ENCODE data around the gene ETS1.

Gene ETS1

DNA sequence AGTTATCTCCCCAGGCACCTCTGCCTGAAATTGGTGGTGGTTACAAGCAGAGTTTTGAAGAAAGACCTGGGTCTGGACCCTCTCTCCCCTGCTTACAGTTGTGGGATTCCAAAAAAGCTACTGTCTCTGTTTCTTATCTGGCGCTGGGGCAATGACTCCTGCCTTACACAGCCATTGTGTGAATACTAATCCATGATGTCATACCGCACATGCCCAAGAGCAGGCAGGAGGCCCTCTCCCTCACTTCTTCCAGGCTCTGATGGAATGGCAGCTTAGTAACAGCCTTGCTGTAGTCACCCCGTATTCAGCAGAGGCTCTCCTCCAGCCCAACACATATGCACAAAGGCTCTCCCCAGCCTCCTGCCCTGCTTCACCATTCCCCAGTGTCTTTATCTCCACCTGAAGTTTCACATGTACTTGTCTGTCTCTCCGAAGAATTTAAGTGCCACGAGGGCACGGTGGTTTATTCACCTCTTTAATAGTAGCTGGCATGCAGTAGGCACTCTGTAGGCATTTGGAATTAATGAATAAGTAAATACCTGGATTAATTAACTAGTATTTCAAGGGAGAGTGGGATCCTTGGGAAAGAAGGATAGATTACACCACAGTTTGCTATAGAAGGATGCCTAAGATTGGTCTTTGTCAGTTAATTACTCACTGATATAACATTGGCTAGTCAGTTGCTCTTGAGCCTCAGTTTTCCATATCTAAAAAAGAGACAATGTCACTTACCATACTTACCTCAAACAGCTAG, 165.6 kb downstream of the ETS1 start:
- no peak for TF ChIP-seq CTCF (IDR thresholded peaks at IDR 0.05; ENCODE audit: poor library complexity, severe bottlenecking)
- no peaks in the 10 kb centered on the region for H3K27me3 ChIP-seq (ENCODE audit: insufficient read depth, poor library complexity, severe bottlenecking)
- no peak overlapping the region for H3K4me3 ChIP-seq (ENCODE audit: severe bottlenecking)
- H3K4me1 ChIP-seq (ENCODE audit: insufficient read depth, poor library complexity, severe bottlenecking): peaks cover 12% of the 10 kb centered on the region
- ATAC-seq (ENCODE audit: low read depth) (no peak), DNase-seq (ENCODE audit: low spot score) (no peak)
- no peak overlapping the region for H3K27ac ChIP-seq (ENCODE audit: poor library complexity, severe bottlenecking)
- H3K9me3 ChIP-seq (ENCODE audit: severe bottlenecking): no peaks in the 10 kb centered on the region
- no peaks in the 10 kb centered on the region for H3K36me3 ChIP-seq (ENCODE audit: low read depth)

DNA sequence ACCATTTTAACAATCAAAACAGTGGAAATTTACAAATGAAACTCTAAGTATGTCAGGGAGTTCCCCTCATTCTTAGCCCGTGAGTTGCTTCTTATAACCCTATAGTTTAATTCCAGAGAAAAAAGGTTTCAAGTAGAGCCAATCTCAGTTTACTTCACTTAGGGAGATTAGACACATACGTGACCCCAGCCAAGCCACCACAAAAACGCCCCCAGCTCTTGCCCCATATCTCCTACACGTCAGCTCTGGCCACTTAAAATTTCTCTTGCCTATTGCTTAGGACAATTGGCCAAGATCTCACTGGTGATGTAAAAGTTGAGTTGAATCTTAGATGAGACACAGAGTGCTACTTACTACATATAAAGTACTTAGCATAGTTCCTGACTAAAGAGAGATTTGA, 166.4 kb downstream of the ETS1 start:
- no peak for TF ChIP-seq CTCF (IDR thresholded peaks at IDR 0.05; ENCODE audit: poor library complexity, severe bottlenecking)
- Histone ChIP-seq H3K9me3 (ENCODE audit: severe bottlenecking) (no peaks in the 10 kb centered on the region), H3K27ac (ENCODE audit: poor library complexity, severe bottlenecking) (no peak overlapping the region), H3K4me3 (ENCODE audit: severe bottlenecking) (no peak overlapping the region), H3K27me3 (ENCODE audit: insufficient read depth, poor library complexity, severe bottlenecking) (no peaks in the 10 kb centered on the region), H3K4me1 (ENCODE audit: insufficient read depth, poor library complexity, severe bottlenecking) (peaks cover 12% of the 10 kb centered on the region), H3K36me3 (ENCODE audit: low read depth) (no peaks in the 10 kb centered on the region)
- DNase-seq (ENCODE audit: low spot score): no peak
- no peak for ATAC-seq (ENCODE audit: low read depth)

- Histone ChIP-seq H3K27me3 (ENCODE audit: insufficient read depth, poor library complexity, severe bottlenecking) (no peaks in the 10 kb centered on the region), H3K27ac (ENCODE audit: poor library complexity, severe bottlenecking) (no peak overlapping the region), H3K36me3 (ENCODE audit: low read depth) (no peaks in the 10 kb centered on the region), H3K9me3 (ENCODE audit: severe bottlenecking) (no peaks in the 10 kb centered on the region), H3K4me3 (ENCODE audit: severe bottlenecking) (no peak overlapping the region), H3K4me1 (ENCODE audit: insufficient read depth, poor library complexity, severe bottlenecking) (peaks cover 12% of the 10 kb centered on the region)
- no peak for TF ChIP-seq CTCF (IDR thresholded peaks at IDR 0.05; ENCODE audit: poor library complexity, severe bottlenecking)
- ATAC-seq (ENCODE audit: low read depth): no peak
- no peak for DNase-seq (ENCODE audit: low spot score)
Observed at GRCh38 chr11:128420265-128420664, 167.1 kb downstream of the ETS1 start.

- no peak overlapping the region for H3K4me3 ChIP-seq (ENCODE audit: severe bottlenecking)
- TF ChIP-seq CTCF (IDR thresholded peaks at IDR 0.05; ENCODE audit: poor library complexity, severe bottlenecking): no peak
Observed at GRCh38 chr11:128419012-128419767, 168.2 kb downstream of the ETS1 start.

More at GRCh38 chr11:128419012-128419767, 168.2 kb downstream of the ETS1 start:
- no peak for DNase-seq (ENCODE audit: low spot score)
- Histone ChIP-seq H3K9me3 (ENCODE audit: severe bottlenecking) (no peaks in the 10 kb centered on the region), H3K27ac (ENCODE audit: poor library complexity, severe bottlenecking) (no peak overlapping the region), H3K27me3 (ENCODE audit: insufficient read depth, poor library complexity, severe bottlenecking) (no peaks in the 10 kb centered on the region), H3K4me1 (ENCODE audit: insufficient read depth, poor library complexity, severe bottlenecking) (peaks cover 12% of the 10 kb centered on the region), H3K36me3 (ENCODE audit: low read depth) (no peaks in the 10 kb centered on the region)
- ATAC-seq (ENCODE audit: low read depth): no peak
